Mesenchymal stem cell (in vitro differentiated cells and primary cell): ENCODE measurements around the gene NRG2.

Source experiments
- DNase-seq: peaks from one replicate; pipeline ENCODE4 v3.0.0-alpha.2; 2013
- H2AFZ ChIP-seq: one replicate; pipeline ENCODE4 v1.6.1; 2013; ENCODE audit warnings: low read depth, mild to moderate bottlenecking, control low read depth, inconsistent platforms, low read length, moderate library complexity
- H2AK5ac ChIP-seq: 2 replicates; pipeline ENCODE4 v1.6.1; 2013; ENCODE audit warnings: low read length, moderate library complexity, mild to moderate bottlenecking, inconsistent platforms; ENCODE audit not compliant: severe bottlenecking
- H2BK120ac ChIP-seq: one replicate; pipeline ENCODE4 v1.6.1; 2013; ENCODE audit warnings: low read depth, mild to moderate bottlenecking, inconsistent platforms, low read length, moderate library complexity
- H2BK12ac ChIP-seq, 2 experiments: one replicate each; pipeline ENCODE4 v1.6.1; 2013; ENCODE audit warnings: inconsistent platforms in 2 of 2, low read length in 2 of 2, mild to moderate bottlenecking in 2 of 2, moderate library complexity in 2 of 2, control low read depth in 1 of 2
- H2BK15ac ChIP-seq: one replicate; pipeline ENCODE4 v1.6.1; 2013; ENCODE audit warnings: mild to moderate bottlenecking, low read depth, inconsistent platforms; ENCODE audit not compliant: poor library complexity, severe bottlenecking
- H2BK5ac ChIP-seq: 2 replicates; pipeline ENCODE4 v1.6.1; 2013; ENCODE audit warnings: low read depth, mild to moderate bottlenecking, low read length, control low read depth, inconsistent platforms; ENCODE audit not compliant: poor library complexity, severe bottlenecking
- H3K14ac ChIP-seq, 2 experiments: one replicate each; pipeline ENCODE4 v1.6.1; 2013; ENCODE audit warnings: inconsistent platforms in 2 of 2, low read length in 2 of 2, control low read depth in 1 of 2, mild to moderate bottlenecking in 1 of 2, moderate library complexity in 1 of 2
- H3K18ac ChIP-seq, 2 experiments: one replicate each; pipeline ENCODE4 v1.6.1; 2013; ENCODE audit warnings: inconsistent platforms in 2 of 2, low read length in 2 of 2, control low read depth in 1 of 2, low read depth in 1 of 2, mild to moderate bottlenecking in 1 of 2
- H3K23ac ChIP-seq, 2 experiments: one replicate each; pipeline ENCODE4 v1.6.1; 2013; ENCODE audit warnings: inconsistent platforms in 2 of 2, low read length in 2 of 2, mild to moderate bottlenecking in 2 of 2, moderate library complexity in 2 of 2, control low read depth in 1 of 2
- H3K27ac ChIP-seq: 2 replicates; pipeline ENCODE4 v1.5.1; 2013; ENCODE audit warnings: mild to moderate bottlenecking, moderate library complexity, low read length, control low read depth, inconsistent platforms; ENCODE audit not compliant: poor library complexity, severe bottlenecking
- H3K27me3 ChIP-seq, 2 experiments: 2 replicates each; pipeline versions ENCODE4 v1.6.1 to v1.7.0; 2013; ENCODE audit warnings: low read length in 2 of 2, mild to moderate bottlenecking in 2 of 2, moderate library complexity in 2 of 2, control low read depth in 1 of 2, inconsistent platforms in 1 of 2; ENCODE audit not compliant: control insufficient read depth in 1 of 2, insufficient read depth in 1 of 2
- H3K36me3 ChIP-seq, 2 experiments: 2 replicates each; pipeline versions ENCODE4 v1.6.1 to v1.7.0; 2013; ENCODE audit warnings: low read length in 2 of 2, control low read depth in 1 of 2, inconsistent platforms in 1 of 2, low read depth in 1 of 2, mild to moderate bottlenecking in 1 of 2; ENCODE audit not compliant: insufficient read depth in 2 of 2, control insufficient read depth in 1 of 2
- H3K4ac ChIP-seq, 2 experiments: one replicate each; pipeline ENCODE4 v1.6.1; 2013; ENCODE audit warnings: inconsistent platforms in 2 of 2, low read length in 2 of 2, mild to moderate bottlenecking in 2 of 2, moderate library complexity in 2 of 2, control low read depth in 1 of 2, low read depth in 1 of 2
- H3K4me1 ChIP-seq: 2 replicates; pipeline ENCODE4 v1.6.1; 2013; ENCODE audit warnings: low read depth, low read length, control low read depth; ENCODE audit not compliant: control insufficient read depth, insufficient read depth
- H3K4me2 ChIP-seq: 2 replicates; pipeline ENCODE4 v1.6.1; 2013; ENCODE audit warnings: low read length, mild to moderate bottlenecking, inconsistent platforms; ENCODE audit not compliant: poor library complexity, severe bottlenecking
- H3K4me3 ChIP-seq, 2 experiments: 2 replicates each; pipeline versions ENCODE4 v1.5.1 to v1.7.0; 2013; ENCODE audit warnings: low read length in 2 of 2, mild to moderate bottlenecking in 2 of 2, control low read depth in 1 of 2, low read depth in 1 of 2; ENCODE audit not compliant: insufficient read depth in 1 of 2
- H3K79me1 ChIP-seq: replicated peaks from 2 replicates; pipeline ENCODE4 v1.6.1; 2013; ENCODE audit warnings: mild to moderate bottlenecking, control low read depth, low read length, inconsistent platforms; ENCODE audit not compliant: poor library complexity, severe bottlenecking
- H3K9ac ChIP-seq: 2 replicates; pipeline ENCODE4 v1.7.0; 2013; ENCODE audit warnings: mild to moderate bottlenecking, low read length, moderate library complexity
- H3K9me3 ChIP-seq: 2 replicates; pipeline ENCODE4 v1.7.0; 2013; ENCODE audit warnings: mild to moderate bottlenecking, low read length; ENCODE audit not compliant: control insufficient read depth
- H4K8ac ChIP-seq: one replicate; pipeline ENCODE4 v1.6.1; 2013; ENCODE audit warnings: inconsistent platforms, mild to moderate bottlenecking, low read length, moderate library complexity
- H4K91ac ChIP-seq: one replicate; pipeline ENCODE4 v1.6.1; 2013; ENCODE audit warnings: mild to moderate bottlenecking, low read length, inconsistent platforms
- WGBS: methylation state at CpG from one replicate; pipeline ENCODE4 v1.1.7; 2013; ENCODE audit warnings: mixed read lengths; 5-methylcytosine and 5-hydroxymethylcytosine counted together

Gene NRG2

DNA sequence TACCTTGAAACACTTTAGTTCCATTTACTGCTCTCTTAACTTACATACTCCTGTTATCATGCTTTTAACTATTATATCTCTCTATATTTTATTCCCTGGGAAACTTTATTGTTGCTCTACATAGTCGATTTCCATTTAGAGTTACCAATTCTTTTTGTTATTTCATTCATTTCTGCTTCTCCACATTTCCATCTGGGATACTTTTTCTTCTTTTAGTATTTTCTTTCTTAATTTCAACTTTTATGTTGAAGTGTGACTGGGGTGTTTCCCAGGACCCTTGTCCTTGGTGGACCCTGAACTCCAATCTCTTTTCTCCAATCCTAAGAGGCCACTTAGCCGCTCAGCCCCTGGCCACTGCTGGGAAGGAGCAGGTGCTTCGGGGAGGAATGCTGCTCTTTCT is 211.5 kb downstream of the NRG2 start:
- no peak overlapping the region for H2BK12ac ChIP-seq
- WGBS = 77% methylated on average over 3 of the region's 3 CpGs
- no peaks in the 10 kb centered on the region for H3K79me1 ChIP-seq
- no peak overlapping the region for H3K23ac ChIP-seq
- no peak overlapping the region for H4K8ac ChIP-seq
- H3K4me1 ChIP-seq = no peaks in the 10 kb centered on the region
- H2AFZ ChIP-seq = no peak overlapping the region
- H3K9ac ChIP-seq = no peak overlapping the region
- H3K27me3 ChIP-seq = peaks cover 45 to 83% of the 10 kb centered on the region in 2 experiments
- no peak overlapping the region for H2BK5ac ChIP-seq
- no peak overlapping the region for H3K14ac ChIP-seq
- no peak overlapping the region for H3K4ac ChIP-seq
- H3K4me3 ChIP-seq = no peak overlapping the region
- H2BK15ac ChIP-seq = no peak overlapping the region
- H3K36me3 ChIP-seq = no peaks in the 10 kb centered on the region
- no peak overlapping the region for H3K27ac ChIP-seq
- DNase-seq = no peak
- no peak overlapping the region for H2BK120ac ChIP-seq
- H3K9me3 ChIP-seq = no peaks in the 10 kb centered on the region
- H2AK5ac ChIP-seq = no peak overlapping the region
- H3K4me2 ChIP-seq = no peak overlapping the region
- no peak overlapping the region for H3K18ac ChIP-seq
- no peak overlapping the region for H4K91ac ChIP-seq

DNA sequence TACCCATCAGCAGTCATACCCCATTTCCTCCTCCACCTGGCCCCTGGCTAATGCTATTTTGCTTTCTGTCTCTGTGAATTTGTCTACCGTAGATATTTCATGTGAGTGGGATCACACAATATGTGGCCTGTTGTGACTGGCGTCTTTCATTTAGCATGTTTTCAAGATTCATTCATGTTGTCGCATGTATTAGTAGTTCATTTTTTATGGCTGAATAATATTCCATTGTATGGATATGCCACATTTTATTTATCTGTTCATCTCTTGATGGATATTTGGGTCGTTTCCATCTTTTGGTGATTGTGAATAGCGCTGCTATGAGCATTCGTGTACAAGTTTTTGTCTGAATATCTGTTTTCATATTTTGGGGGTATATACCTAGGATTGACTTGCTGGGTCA is 213.6 kb downstream of the NRG2 start:
- Histone ChIP-seq H2AK5ac (no peak overlapping the region), H2BK120ac (no peak overlapping the region), H3K4ac (no peak overlapping the region), H2BK15ac (no peak overlapping the region), H3K9me3 (peaks cover 4% of the 10 kb centered on the region), H2AFZ (no peak overlapping the region), H3K79me1 (no peaks in the 10 kb centered on the region), H3K4me2 (no peak overlapping the region), H3K4me1 (no peaks in the 10 kb centered on the region), H3K4me3 (no peak overlapping the region), H3K9ac (no peak overlapping the region), H3K23ac (no peak overlapping the region), H3K14ac (no peak overlapping the region), H3K27ac (no peak overlapping the region), H2BK5ac (no peak overlapping the region), H3K36me3 (no peaks in the 10 kb centered on the region), H4K91ac (no peak overlapping the region), H2BK12ac (no peak overlapping the region), H3K18ac (no peak overlapping the region), H3K27me3 (peaks cover 61 to 85% of the 10 kb centered on the region in 2 experiments), H4K8ac (no peak overlapping the region)
- 67% methylated on average over 5 of the region's 6 CpGs for WGBS
- DNase-seq = no peak

DNA sequence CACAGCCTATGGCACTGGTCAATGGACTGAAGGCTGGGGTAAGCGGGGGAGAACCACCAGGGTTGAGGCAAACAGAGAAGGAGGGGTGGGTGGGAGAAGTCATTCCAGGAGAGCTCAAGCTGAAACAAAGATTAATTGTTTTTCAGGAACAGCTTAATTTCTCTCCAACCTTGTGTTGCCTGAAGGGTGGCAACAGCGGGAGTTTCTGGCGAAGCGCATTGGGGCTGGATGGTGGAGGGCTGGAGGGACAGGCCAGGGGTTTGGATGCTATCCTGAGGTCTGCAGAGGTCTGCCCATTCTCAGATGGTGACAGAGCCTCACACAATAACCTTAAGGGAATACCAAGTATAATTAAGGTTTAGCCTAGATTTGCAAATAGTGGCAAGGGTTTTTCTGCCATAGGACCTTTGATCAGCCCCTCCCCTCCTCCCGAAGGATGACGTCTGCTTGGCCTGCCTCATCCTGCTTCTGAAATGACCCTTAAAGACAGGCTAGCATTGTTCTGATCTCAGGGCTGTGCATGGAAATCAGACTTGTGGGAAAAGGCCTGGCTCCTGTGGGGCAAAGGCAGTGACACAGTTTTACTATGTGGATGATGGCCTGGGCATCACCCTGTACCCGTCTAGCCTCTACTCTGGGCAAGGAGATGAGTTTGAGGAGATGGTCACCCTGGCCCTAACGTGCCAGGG is 214.7 kb downstream of the NRG2 start:
- H3K9me3 ChIP-seq = peaks cover 4% of the 10 kb centered on the region
- H4K91ac ChIP-seq = no peak overlapping the region
- no peak overlapping the region for H3K9ac ChIP-seq
- H2AK5ac ChIP-seq = no peak overlapping the region
- H3K36me3 ChIP-seq = no peaks in the 10 kb centered on the region
- DNase-seq = no peak
- H2BK15ac ChIP-seq = no peak overlapping the region
- no peak overlapping the region for H2BK5ac ChIP-seq
- H3K4me2 ChIP-seq = no peak overlapping the region
- peaks cover 57 to 83% of the 10 kb centered on the region in 2 experiments for H3K27me3 ChIP-seq
- no peak overlapping the region for H2AFZ ChIP-seq
- no peak overlapping the region for H2BK120ac ChIP-seq
- H3K4ac ChIP-seq = no peak overlapping the region
- no peaks in the 10 kb centered on the region for H3K79me1 ChIP-seq
- no peak overlapping the region for H3K18ac ChIP-seq
- H3K14ac ChIP-seq = no peak overlapping the region
- no peak overlapping the region for H3K23ac ChIP-seq
- H3K4me1 ChIP-seq = no peaks in the 10 kb centered on the region
- H3K27ac ChIP-seq = no peak overlapping the region
- H4K8ac ChIP-seq = no peak overlapping the region
- 83% methylated on average over 8 of the region's 8 CpGs for WGBS
- H2BK12ac ChIP-seq = no peak overlapping the region
- H3K4me3 ChIP-seq = no peak overlapping the region

DNA sequence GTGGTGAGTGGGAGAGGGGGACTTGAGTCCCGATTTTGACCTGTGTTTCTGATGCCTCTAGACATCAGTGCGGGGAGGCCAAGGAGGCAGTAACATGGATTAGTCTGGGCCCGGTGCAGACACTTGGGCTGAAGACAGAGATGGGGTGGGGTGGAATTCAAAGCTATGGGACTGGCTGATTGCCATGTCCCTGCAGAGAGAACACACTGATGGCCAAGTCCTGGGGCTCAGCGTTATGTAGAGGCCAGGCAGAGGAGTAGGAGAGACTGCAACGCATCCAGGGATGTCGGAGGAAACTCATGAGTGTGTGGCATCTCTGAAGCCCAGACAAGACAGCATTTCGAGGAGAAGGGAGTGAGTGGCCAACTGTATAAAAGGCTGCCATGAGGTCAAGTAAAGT is 217.4 kb downstream of the NRG2 start:
- no peaks in the 10 kb centered on the region for H3K79me1 ChIP-seq
- H3K18ac ChIP-seq = no peak overlapping the region
- H3K27me3 ChIP-seq = peaks cover 55 to 74% of the 10 kb centered on the region in 2 experiments
- no peaks in the 10 kb centered on the region for H3K36me3 ChIP-seq
- H3K23ac ChIP-seq = no peak overlapping the region
- H3K9me3 ChIP-seq = peaks cover 4% of the 10 kb centered on the region
- H3K9ac ChIP-seq = no peak overlapping the region
- no peak overlapping the region for H3K4me3 ChIP-seq
- H3K14ac ChIP-seq = no peak overlapping the region
- H3K27ac ChIP-seq = no peak overlapping the region
- no peak overlapping the region for H2BK5ac ChIP-seq
- no peak for DNase-seq
- no peak overlapping the region for H2BK120ac ChIP-seq
- H3K4ac ChIP-seq = no peak overlapping the region
- H4K8ac ChIP-seq = no peak overlapping the region
- no peaks in the 10 kb centered on the region for H3K4me1 ChIP-seq
- no peak overlapping the region for H3K4me2 ChIP-seq
- no peak overlapping the region for H4K91ac ChIP-seq
- H2BK15ac ChIP-seq = no peak overlapping the region
- H2AK5ac ChIP-seq = no peak overlapping the region
- no peak overlapping the region for H2BK12ac ChIP-seq
- 82% methylated on average over 7 of the region's 7 CpGs for WGBS
- no peak overlapping the region for H2AFZ ChIP-seq
